HUDEP-2 (cell line): Measurements from ENCODE around the gene ZNF30.
A peak's percentile ranks its signal among the peaks of the same experiment; 100 is the strongest.
"Not testable (repeated sequence)": the region's sequence is repeated elsewhere in the genome, so short reads cannot be mapped to it uniquely, and the experiment has no call there.

ENCODE experiments used
- DNase-seq, 76 experiments: peaks; one replicate each; lab custom pipeline; 2025; ENCODE audit not compliant: unreplicated experiment in 76 of 76; lab: John Stamatoyannopoulos, UW

ZNF30 gene

GRCh38 chr19:34926685-34927375 lies at the start of gene ZNF30:
ZNF30 (plus strand) TSS chr19:34926903; CDS start chr19:34929948, 3,045 bp downstream.
- DNase-seq = peak in 74 of 76 experiments; percentile 20 to 95 (median 78)

- DNase-seq = no peak
Measured at GRCh38 chr19:34879563-34879962, 47.1 kb upstream of the ZNF30 start.

- DNase-seq = no peak
Measured at GRCh38 chr19:34880034-34880433, 46.7 kb upstream of the ZNF30 start.

GRCh38 chr19:34881982-34882381 lies 44.7 kb upstream of the ZNF30 start:
- no peak for DNase-seq

GRCh38 chr19:34888091-34888490 lies 38.6 kb upstream of the ZNF30 start:
- peak in 26 of 76 experiments; percentile 4 to 100 (median 30) for DNase-seq

- no peak for DNase-seq
Measured at GRCh38 chr19:34900245-34900644, 26.5 kb upstream of the ZNF30 start.

GRCh38 chr19:34904664-34905527 lies 21.8 kb upstream of the ZNF30 start:
- DNase-seq = no peak

GRCh38 chr19:34910770-34911169 lies 15.9 kb upstream of the ZNF30 start:
- DNase-seq = no peak

- DNase-seq = not testable (repeated sequence)
Measured at GRCh38 chr19:34917144-34917543, 9.6 kb upstream of the ZNF30 start.

GRCh38 chr19:34918190-34918589 lies 8.5 kb upstream of the ZNF30 start:
- DNase-seq = no peak

GRCh38 chr19:34920090-34920786 lies 6.5 kb upstream of the ZNF30 start:
- not testable (repeated sequence) for DNase-seq

- DNase-seq = peak in 9 of 76 experiments; percentile 2 to 11 (median 6)
Measured at GRCh38 chr19:34925278-34925855, 1.3 kb upstream of the ZNF30 start.

GRCh38 chr19:34926361-34926684 lies 380 bp upstream of the ZNF30 start:
- DNase-seq = no peak

GRCh38 chr19:34932494-34932893 lies 5.8 kb downstream of the ZNF30 start:
- DNase-seq = no peak

GRCh38 chr19:34936184-34936583 lies 9.5 kb downstream of the ZNF30 start:
- no peak for DNase-seq

GRCh38 chr19:34938886-34939285 lies 12.2 kb downstream of the ZNF30 start:
- DNase-seq = no peak

- DNase-seq = no peak
Measured at GRCh38 chr19:34943861-34944573, 17.3 kb downstream of the ZNF30 start.

- no peak for DNase-seq
Measured at GRCh38 chr19:34953092-34953491, 26.4 kb downstream of the ZNF30 start.

GRCh38 chr19:34957830-34958751 lies 31.4 kb downstream of the ZNF30 start:
- no peak for DNase-seq
